Thymus (tissue), 11 donors: ENCODE measurements around the gene LYZL1. TPM values are rescaled to one million over a fixed set of nuclear protein-coding genes. Genes with fewer than 3 reads are reported as not detected.

Source experiments
- DNase-seq, 9 donors: peaks; one replicate each; pipeline ENCODE4 v3.0.0-alpha.2; 2013; ENCODE audit warnings: low spot score in 9 of 9, low read depth in 6 of 9, missing footprints in 1 of 9
- H3K27ac ChIP-seq, 2 donors: one replicate each; pipeline ENCODE4 v1.5.1; 2013; ENCODE audit warnings: control low read depth in 1 of 2, low read depth in 1 of 2, low read length in 1 of 2, mild to moderate bottlenecking in 1 of 2, moderate library complexity in 1 of 2
- H3K27me3 ChIP-seq, 2 donors: one replicate each; pipeline ENCODE4 v1.5.1; 2013; ENCODE audit warnings: low read length in 1 of 2; ENCODE audit not compliant: control insufficient read depth in 2 of 2, insufficient read depth in 1 of 2
- H3K36me3 ChIP-seq, 2 donors: one replicate each; pipeline ENCODE4 v1.5.1; 2013; ENCODE audit warnings: low read length in 1 of 2, mild to moderate bottlenecking in 1 of 2, moderate library complexity in 1 of 2; ENCODE audit not compliant: control insufficient read depth in 2 of 2, insufficient read depth in 2 of 2
- H3K4me1 ChIP-seq, 2 donors: one replicate each; pipeline ENCODE4 v1.5.1; 2013; ENCODE audit warnings: low read length in 2 of 2; ENCODE audit not compliant: control insufficient read depth in 2 of 2, insufficient read depth in 2 of 2
- H3K4me3 ChIP-seq, 2 donors: one replicate each; pipeline ENCODE4 v1.5.1; 2013; ENCODE audit warnings: low read length in 2 of 2, control low read depth in 1 of 2, mild to moderate bottlenecking in 1 of 2
- H3K9me3 ChIP-seq, 2 donors: one replicate each; pipeline ENCODE4 v1.5.1; 2013; ENCODE audit warnings: low read length in 1 of 2, mild to moderate bottlenecking in 1 of 2; ENCODE audit not compliant: control insufficient read depth in 2 of 2, insufficient read depth in 1 of 2
- WGBS: extraction: QIAGEN DNeasy Blood & Tissue Kit; methylation state at CpG from one replicate; pipeline ENCODE4 v1.1.7; 2013; 5-methylcytosine and 5-hydroxymethylcytosine counted together
- polyA plus RNA-seq: library from polyadenylated mRNA; stranded (reverse); fragments of 200-250 nt; gene quantifications from one replicate; pipeline ENCODE4 v1.2.3, GENCODE V29; 2013
- total RNA-seq: library from RNA; stranded (reverse); fragments of 120-200 nt; gene quantifications from one replicate; pipeline ENCODE4 v1.2.4, GENCODE V29; 2013
- donor health status: healthy.

The LYZL1 gene
- total and polyA plus RNA-seq, 2 donors, result not detected

GRCh38 chr10:29257106-29257783 is 31.6 kb upstream of the LYZL1 start:
- H3K9me3 ChIP-seq, result no peaks in the 10 kb centered on the region
- no peak overlapping the region for H3K4me3 ChIP-seq
- peaks cover 0 to 2% of the 10 kb centered on the region in 2 donors for H3K4me1 ChIP-seq
- H3K36me3 ChIP-seq, result no peaks in the 10 kb centered on the region
- H3K27me3 ChIP-seq, result peaks cover 0 to 4% of the 10 kb centered on the region in 2 donors
- H3K27ac ChIP-seq, result no peak overlapping the region
- WGBS, result 83% methylated on average over 11 of the region's 11 CpGs
- no peak for DNase-seq

GRCh38 chr10:29257784-29258135 is 31.1 kb upstream of the LYZL1 start:
- 89% methylated on average over 3 of the region's 3 CpGs for WGBS
- Histone ChIP-seq H3K4me3 (no peak overlapping the region), H3K4me1 (peaks cover 0 to 2% of the 10 kb centered on the region in 2 donors), H3K9me3 (no peaks in the 10 kb centered on the region), H3K27me3 (peaks cover 0 to 4% of the 10 kb centered on the region in 2 donors), H3K36me3 (no peaks in the 10 kb centered on the region), H3K27ac (no peak overlapping the region)
- no peak for DNase-seq

- H3K36me3 ChIP-seq, result no peaks in the 10 kb centered on the region
- DNase-seq, result no peak
- no peak overlapping the region for H3K4me3 ChIP-seq
- no peaks in the 10 kb centered on the region for H3K9me3 ChIP-seq
- H3K27ac ChIP-seq, result no peak overlapping the region
- WGBS, result 94% methylated on average over 2 of the region's 2 CpGs
- no peaks in the 10 kb centered on the region for H3K4me1 ChIP-seq
- H3K27me3 ChIP-seq, result peaks cover 0 to 4% of the 10 kb centered on the region in 2 donors
Observed at GRCh38 chr10:29259498-29259897, 29.4 kb upstream of the LYZL1 start.

GRCh38 chr10:29263506-29263905 is 25.4 kb upstream of the LYZL1 start:
- no peak overlapping the region for H3K27ac ChIP-seq
- no peaks in the 10 kb centered on the region for H3K36me3 ChIP-seq
- no peak overlapping the region for H3K4me3 ChIP-seq
- no peaks in the 10 kb centered on the region for H3K9me3 ChIP-seq
- 98% methylated on average over 8 of the region's 8 CpGs for WGBS
- no peaks in the 10 kb centered on the region for H3K4me1 ChIP-seq
- no peak for DNase-seq
- H3K27me3 ChIP-seq, result no peaks in the 10 kb centered on the region

- Histone ChIP-seq H3K27me3 (no peaks in the 10 kb centered on the region), H3K27ac (no peak overlapping the region), H3K4me1 (no peaks in the 10 kb centered on the region), H3K36me3 (no peaks in the 10 kb centered on the region), H3K4me3 (no peak overlapping the region), H3K9me3 (no peaks in the 10 kb centered on the region)
- DNase-seq, result no peak
- WGBS, result 93% methylated on average over 7 of the region's 7 CpGs
Observed at GRCh38 chr10:29265210-29265768, 23.6 kb upstream of the LYZL1 start.

- Histone ChIP-seq H3K4me3 (no peak overlapping the region), H3K27me3 (no peaks in the 10 kb centered on the region), H3K9me3 (no peaks in the 10 kb centered on the region), H3K36me3 (no peaks in the 10 kb centered on the region), H3K27ac (no peak overlapping the region), H3K4me1 (no peaks in the 10 kb centered on the region)
- no peak for DNase-seq
- 91% methylated on average over 8 of the region's 8 CpGs for WGBS
Observed at GRCh38 chr10:29266641-29267040, 22.2 kb upstream of the LYZL1 start.

GRCh38 chr10:29268011-29268410 is 20.9 kb upstream of the LYZL1 start:
- no peaks in the 10 kb centered on the region for H3K27me3 ChIP-seq
- 95% methylated on average over 6 of the region's 6 CpGs for WGBS
- no peak for DNase-seq
- no peak overlapping the region for H3K27ac ChIP-seq
- H3K4me3 ChIP-seq, result no peak overlapping the region
- no peaks in the 10 kb centered on the region for H3K4me1 ChIP-seq
- H3K36me3 ChIP-seq, result no peaks in the 10 kb centered on the region
- no peaks in the 10 kb centered on the region for H3K9me3 ChIP-seq

GRCh38 chr10:29269486-29269885 is 19.4 kb upstream of the LYZL1 start:
- no peaks in the 10 kb centered on the region for H3K4me1 ChIP-seq
- no peaks in the 10 kb centered on the region for H3K9me3 ChIP-seq
- no peak overlapping the region for H3K27ac ChIP-seq
- H3K4me3 ChIP-seq, result no peak overlapping the region
- 94% methylated on average over 8 of the region's 8 CpGs for WGBS
- DNase-seq, result no peak
- no peaks in the 10 kb centered on the region for H3K27me3 ChIP-seq
- H3K36me3 ChIP-seq, result no peaks in the 10 kb centered on the region

- no peak for DNase-seq
- Histone ChIP-seq H3K4me1 (no peaks in the 10 kb centered on the region), H3K4me3 (no peak overlapping the region), H3K9me3 (no peaks in the 10 kb centered on the region), H3K27ac (no peak overlapping the region), H3K27me3 (no peaks in the 10 kb centered on the region), H3K36me3 (no peaks in the 10 kb centered on the region)
Observed at GRCh38 chr10:29270883-29271282, 18.0 kb upstream of the LYZL1 start.
